Natural killer cell (primary cell): ENCODE results near the gene MFSD2A. TPM values are rescaled to one million over a fixed set of nuclear protein-coding genes. Genes with fewer than 3 reads are reported as not detected.

Source experiments
- ATAC-seq, 3 donors: fragments of 150-1000 bp in 2 of 3; fragments of 200-7000 bp in 1 of 3; cut with Tn5 transposase; 1 replicate in 1 of 3; 2 replicates in 2 of 3; pipeline ENCODE4 v1.10.0; 2021; ENCODE audit warnings: mild to moderate bottlenecking in 2 of 3, moderate library complexity in 2 of 3
- DNase-seq, 2 donors: peaks; one replicate each; pipeline versions ENCODE4 v3.0.0 to v3.0.0-alpha.2; 2013 to 2021; ENCODE audit warnings: mixed read lengths in 1 of 2
- H3K27ac ChIP-seq: one replicate; pipeline ENCODE4 v1.5.1; 2013; ENCODE audit warnings: mild to moderate bottlenecking, low read length
- H3K27me3 ChIP-seq: one replicate; pipeline ENCODE4 v1.6.1; 2013; ENCODE audit warnings: low read length; ENCODE audit not compliant: control insufficient read depth, insufficient read depth
- H3K36me3 ChIP-seq: one replicate; pipeline ENCODE4 v1.6.1; 2013; ENCODE audit warnings: low read length; ENCODE audit not compliant: control insufficient read depth, insufficient read depth
- H3K4me1 ChIP-seq: one replicate; pipeline ENCODE4 v1.6.1; 2013; ENCODE audit warnings: low read length; ENCODE audit not compliant: control insufficient read depth, insufficient read depth
- H3K4me3 ChIP-seq: one replicate; pipeline ENCODE4 v1.5.1; 2013; ENCODE audit warnings: low read length
- H3K9me3 ChIP-seq: one replicate; pipeline ENCODE4 v1.6.1; 2013; ENCODE audit warnings: low read length; ENCODE audit not compliant: control insufficient read depth, insufficient read depth
- H3K27ac Mint-ChIP-seq, 2 donors: one replicate each; pipeline ENCODE4 v1.8.0; 2022; ENCODE audit warnings: mild to moderate bottlenecking in 2 of 2, mixed read lengths in 2 of 2, moderate library complexity in 1 of 2
- H3K27me3 Mint-ChIP-seq, 2 donors: one replicate each; pipeline ENCODE4 v1.8.0; 2022; ENCODE audit warnings: low read depth in 2 of 2, mixed read lengths in 2 of 2
- H3K36me3 Mint-ChIP-seq: one replicate; pipeline ENCODE4 v1.8.0; 2022; ENCODE audit warnings: mixed read lengths
- H3K4me1 Mint-ChIP-seq, 2 donors: one replicate each; pipeline ENCODE4 v1.8.0; 2022; ENCODE audit warnings: mixed read lengths in 2 of 2
- H3K4me3 Mint-ChIP-seq: one replicate; pipeline ENCODE4 v1.8.0; 2022; ENCODE audit warnings: mild to moderate bottlenecking, moderate library complexity, mixed read lengths
- H3K9me3 Mint-ChIP-seq, 2 donors: one replicate each; pipeline ENCODE4 v1.8.0; 2022; ENCODE audit warnings: mixed read lengths in 2 of 2
- CTCF ChIP-seq: fragments of 200-600 bp; IDR thresholded peaks from one replicate; pipeline ENCODE4 v1.8.0; 2022; ENCODE audit warnings: antibody characterized with exemption
- WGBS: methylation state at CpG from one replicate; pipeline ENCODE4 v1.1.7; 2013; ENCODE audit warnings: missing lambda C conversion rate; ENCODE audit not compliant: insufficient coverage; 5-methylcytosine and 5-hydroxymethylcytosine counted together
- intact Hi-C: fragments of 100-400 bp; cut with micrococcal nuclease; formaldehyde crosslinking; loops from one replicate; pipeline ENCODE4 v1.14.2; 2022
- total RNA-seq, 4 donors: library from RNA; stranded (reverse); fragments of 120-200 nt in 1 of 4; gene quantifications; one replicate each; pipeline versions ENCODE4 v1.2.3 to v1.2.4, GENCODE V29; 2013 to 2022

The MFSD2A gene
- total RNA-seq, 3 donors from 2014 or later (not counting 1 experiment from before 2014, with no cell fraction given): 2.8 to 4.4 (median 3.7) TPM

- H3K36me3 ChIP-seq: no peaks in the 10 kb centered on the region
- 91% methylated on average over 4 of the region's 4 CpGs for whole genome bisulfite sequencing
- DNase-seq (no peak), ATAC-seq (no peak)
- no peaks in the 10 kb centered on the region for H3K27me3 ChIP-seq
- intact Hi-C loops: loop anchor here (10.0 kb wide), 1 partner anchor 65 kb away; no protein-coding TSS in a partner anchor
- Mint-ChIP-seq H3K4me3 (no peak overlapping the region), H3K36me3 (no peaks in the 10 kb centered on the region), H3K4me1 (peaks cover 7% of the 10 kb centered on the region in 2 donors), H3K27ac (no peak overlapping the region), H3K27me3 (no peaks in the 10 kb centered on the region), H3K9me3 (no peaks in the 10 kb centered on the region)
- H3K4me3 ChIP-seq: no peak overlapping the region
- H3K27ac ChIP-seq: no peak overlapping the region
- H3K4me1 ChIP-seq: peaks cover 5% of the 10 kb centered on the region
- no peak for TF ChIP-seq CTCF
- H3K9me3 ChIP-seq: no peaks in the 10 kb centered on the region
These were observed 15.3 kb downstream of the MFSD2A start for GRCh38 chr1:39970274-39970673.

GRCh38 chr1:39971138-39971537, 16.2 kb downstream of the MFSD2A start:
- Mint-ChIP-seq H3K27ac (no peak overlapping the region), H3K27me3 (no peaks in the 10 kb centered on the region), H3K4me1 (peaks cover 7% of the 10 kb centered on the region in 2 donors), H3K36me3 (no peaks in the 10 kb centered on the region), H3K4me3 (no peak overlapping the region), H3K9me3 (no peaks in the 10 kb centered on the region)
- intact Hi-C loops: loop anchor here (10.0 kb wide), 1 partner anchor 64 kb away; no protein-coding TSS in a partner anchor
- Histone ChIP-seq H3K27ac (no peak overlapping the region), H3K4me1 (peaks cover 5% of the 10 kb centered on the region), H3K27me3 (no peaks in the 10 kb centered on the region), H3K4me3 (no peak overlapping the region), H3K36me3 (no peaks in the 10 kb centered on the region), H3K9me3 (no peaks in the 10 kb centered on the region)
- DNase-seq (no peak), ATAC-seq (no peak)
- no peak for TF ChIP-seq CTCF
- 87% methylated on average over 4 of the region's 4 CpGs for WGBS

- Mint-ChIP-seq H3K4me3 (no peak overlapping the region), H3K9me3 (no peaks in the 10 kb centered on the region), H3K27me3 (no peaks in the 10 kb centered on the region), H3K4me1 (peaks cover 7% of the 10 kb centered on the region in 2 donors), H3K36me3 (no peaks in the 10 kb centered on the region), H3K27ac (no peak overlapping the region)
- WGBS: 15% methylated on average over 8 of the region's 9 CpGs
- intact Hi-C loops: loop anchor here (1.0 to 10.0 kb wide), 3 partner anchors 55 to 157 kb away; no protein-coding TSS in a partner anchor
- peak; percentile 98 for TF ChIP-seq CTCF
- Histone ChIP-seq H3K36me3 (no peaks in the 10 kb centered on the region), H3K9me3 (no peaks in the 10 kb centered on the region), H3K4me1 (peaks cover 5% of the 10 kb centered on the region), H3K27ac (no peak overlapping the region), H3K27me3 (no peaks in the 10 kb centered on the region), H3K4me3 (no peak overlapping the region)
- peak; percentile 66 to 86 for DNase-seq
- ATAC-seq: peak; percentile 78 to 88 (median 88)
These were observed 18.7 kb downstream of the MFSD2A start for GRCh38 chr1:39973503-39974135.

GRCh38 chr1:39976732-39977131, 21.8 kb downstream of the MFSD2A start:
- intact Hi-C loops: loop anchor here (10.0 kb wide), 1 partner anchor 58 kb away; no protein-coding TSS in a partner anchor
- no peak for TF ChIP-seq CTCF
- Mint-ChIP-seq H3K27me3 (no peaks in the 10 kb centered on the region), H3K9me3 (no peaks in the 10 kb centered on the region), H3K4me1 (peaks cover 7% of the 10 kb centered on the region in 2 donors), H3K36me3 (no peaks in the 10 kb centered on the region), H3K27ac (no peak overlapping the region), H3K4me3 (no peak overlapping the region)
- H3K27me3 ChIP-seq: no peaks in the 10 kb centered on the region
- no peak overlapping the region for H3K27ac ChIP-seq
- 94% methylated on average over 8 of the region's 8 CpGs for WGBS
- no peaks in the 10 kb centered on the region for H3K36me3 ChIP-seq
- H3K4me3 ChIP-seq: no peak overlapping the region
- no peak for DNase-seq
- H3K4me1 ChIP-seq: peaks cover 5% of the 10 kb centered on the region
- no peaks in the 10 kb centered on the region for H3K9me3 ChIP-seq
- no peak for ATAC-seq
